Left ventricle myocardium inferior (tissue), 1 donor: ENCODE data around the gene NATD1. TPM values are rescaled to one million over a fixed set of nuclear protein-coding genes. Genes with fewer than 3 reads are reported as not detected.

Source experiments
- DNase-seq: peaks from one replicate; pipeline ENCODE4 v3.0.0-alpha.2; 2020
- H3K27ac ChIP-seq: fragments of 200-600 bp; replicated peaks from 2 replicates; pipeline ENCODE4 v1.8.0; 2021
- H3K27me3 ChIP-seq: fragments of 200-600 bp; 2 replicates; pipeline ENCODE4 v1.8.0; 2021; ENCODE audit warnings: low read depth
- H3K36me3 ChIP-seq: fragments of 200-600 bp; 2 replicates; pipeline ENCODE4 v1.8.0; 2021
- H3K4me1 ChIP-seq: fragments of 200-600 bp; 2 replicates; pipeline ENCODE4 v1.8.0; 2021
- H3K4me3 ChIP-seq: fragments of 200-600 bp; 2 replicates; pipeline ENCODE4 v1.8.0; 2021; ENCODE audit warnings: mild to moderate bottlenecking, moderate library complexity
- H3K9me3 ChIP-seq: fragments of 200-600 bp; replicated peaks from 2 replicates; pipeline ENCODE4 v1.8.0; 2021
- intact Hi-C: fragments of 100-400 bp; cut with micrococcal nuclease; formaldehyde crosslinking; loops from one replicate; pipeline ENCODE4 v1.11.0; 2022
- total RNA-seq: library from RNA; stranded (reverse); fragmentation: NEBNext Ultra II Directional; extraction: Animal tissue kit (Norgen Biotek cat#: 25700); gene quantifications from one replicate; pipeline ENCODE4 v1.2.1, GENCODE V29; 2021
- TF ChIP-seq, protein P1 (sequence below): fragments of 200-600 bp; IDR thresholded peaks from 2 replicates; pipeline ENCODE4 v1.8.0; 2021; ENCODE audit warnings: antibody characterized with exemption, mild to moderate bottlenecking, borderline replicate concordance
- donor health status: DM: no; HTN: yes; CAD: no; lungs with severe emphysema.

NATD1 gene
- total RNA-seq, 1 donor from 2014 or later: 17.7 TPM

DNA sequence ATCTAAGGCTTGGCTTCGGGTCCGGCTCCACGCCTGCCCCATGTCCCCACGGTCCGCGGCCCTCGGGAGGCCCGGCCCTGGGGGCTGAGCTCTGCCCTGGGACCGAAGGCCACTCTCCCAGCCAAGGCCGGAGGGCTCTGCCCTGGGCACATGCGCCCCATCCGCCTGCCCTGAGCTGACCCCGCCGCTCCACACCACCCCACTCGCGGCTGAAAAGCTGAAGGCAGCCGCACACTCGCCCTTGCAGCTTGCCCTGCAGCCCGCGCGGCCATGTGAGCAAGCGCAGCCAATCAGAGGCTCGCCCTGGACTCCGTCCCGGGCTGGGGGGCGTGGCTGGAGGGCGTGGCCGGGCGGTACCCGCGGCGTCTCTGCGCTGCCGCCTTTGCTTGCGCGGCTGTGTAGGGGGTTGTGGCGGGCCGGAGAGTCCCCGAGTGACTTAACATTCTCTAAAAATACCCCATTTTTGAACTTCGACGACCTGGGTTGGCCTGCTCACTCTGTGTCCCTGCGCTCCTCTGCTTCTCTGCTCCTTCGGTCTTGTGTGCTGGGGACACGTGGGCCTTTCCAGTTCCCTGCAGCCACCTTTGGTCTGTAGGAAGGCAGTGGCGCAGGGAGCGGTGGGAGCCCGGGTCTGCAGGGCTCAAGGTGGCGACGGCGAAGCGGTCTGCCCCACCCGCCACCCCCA, 22.5 kb upstream of the NATD1 start:
- Histone ChIP-seq H3K4me1 (peaks cover 28% of the 10 kb centered on the region), H3K27ac (peak overlapping the region; percentile 84), H3K36me3 (no peaks in the 10 kb centered on the region), H3K27me3 (no peaks in the 10 kb centered on the region), H3K9me3 (no peaks in the 10 kb centered on the region), H3K4me3 (peak overlapping the region; percentile 72)
- TF ChIP-seq, protein P1, sequence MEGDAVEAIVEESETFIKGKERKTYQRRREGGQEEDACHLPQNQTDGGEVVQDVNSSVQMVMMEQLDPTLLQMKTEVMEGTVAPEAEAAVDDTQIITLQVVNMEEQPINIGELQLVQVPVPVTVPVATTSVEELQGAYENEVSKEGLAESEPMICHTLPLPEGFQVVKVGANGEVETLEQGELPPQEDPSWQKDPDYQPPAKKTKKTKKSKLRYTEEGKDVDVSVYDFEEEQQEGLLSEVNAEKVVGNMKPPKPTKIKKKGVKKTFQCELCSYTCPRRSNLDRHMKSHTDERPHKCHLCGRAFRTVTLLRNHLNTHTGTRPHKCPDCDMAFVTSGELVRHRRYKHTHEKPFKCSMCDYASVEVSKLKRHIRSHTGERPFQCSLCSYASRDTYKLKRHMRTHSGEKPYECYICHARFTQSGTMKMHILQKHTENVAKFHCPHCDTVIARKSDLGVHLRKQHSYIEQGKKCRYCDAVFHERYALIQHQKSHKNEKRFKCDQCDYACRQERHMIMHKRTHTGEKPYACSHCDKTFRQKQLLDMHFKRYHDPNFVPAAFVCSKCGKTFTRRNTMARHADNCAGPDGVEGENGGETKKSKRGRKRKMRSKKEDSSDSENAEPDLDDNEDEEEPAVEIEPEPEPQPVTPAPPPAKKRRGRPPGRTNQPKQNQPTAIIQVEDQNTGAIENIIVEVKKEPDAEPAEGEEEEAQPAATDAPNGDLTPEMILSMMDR: peak; percentile 34
- peak; percentile 95 for DNase-seq
- intact Hi-C loops: no loop called here

DNA sequence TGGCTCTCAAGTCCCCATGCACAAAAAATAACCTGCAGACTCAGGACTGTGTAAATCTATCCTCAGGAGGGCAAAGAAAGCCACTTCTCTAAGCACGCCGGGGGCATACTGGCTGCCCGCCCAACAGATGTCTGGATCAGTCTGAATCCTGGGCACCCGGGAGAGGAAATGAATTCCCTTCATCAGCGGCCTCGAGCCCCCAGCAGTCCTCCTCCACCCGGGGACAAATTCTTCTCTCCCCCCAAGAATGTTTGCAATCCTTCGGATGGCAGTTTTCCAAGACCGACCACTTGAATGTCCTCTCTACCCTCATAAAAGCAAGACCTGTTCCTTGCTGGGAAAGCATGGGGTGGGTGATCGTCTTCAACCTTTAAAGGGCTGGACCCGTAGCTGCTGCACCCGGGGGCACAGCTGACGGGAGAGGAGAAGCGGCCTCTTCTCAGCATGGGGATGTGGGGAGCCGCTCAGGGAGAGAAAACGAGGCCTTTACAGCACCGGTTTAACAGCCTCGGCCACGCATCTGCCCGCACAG, 21.9 kb upstream of the NATD1 start:
- Histone ChIP-seq H3K4me1 (peaks cover 25% of the 10 kb centered on the region), H3K36me3 (no peaks in the 10 kb centered on the region), H3K27ac (peak overlapping the region; percentile 84), H3K27me3 (no peaks in the 10 kb centered on the region), H3K9me3 (no peaks in the 10 kb centered on the region), H3K4me3 (peak overlapping the region; percentile 72)
- no peak for DNase-seq
- TF ChIP-seq, protein P1: no peak
- intact Hi-C loops: no loop called here

DNA sequence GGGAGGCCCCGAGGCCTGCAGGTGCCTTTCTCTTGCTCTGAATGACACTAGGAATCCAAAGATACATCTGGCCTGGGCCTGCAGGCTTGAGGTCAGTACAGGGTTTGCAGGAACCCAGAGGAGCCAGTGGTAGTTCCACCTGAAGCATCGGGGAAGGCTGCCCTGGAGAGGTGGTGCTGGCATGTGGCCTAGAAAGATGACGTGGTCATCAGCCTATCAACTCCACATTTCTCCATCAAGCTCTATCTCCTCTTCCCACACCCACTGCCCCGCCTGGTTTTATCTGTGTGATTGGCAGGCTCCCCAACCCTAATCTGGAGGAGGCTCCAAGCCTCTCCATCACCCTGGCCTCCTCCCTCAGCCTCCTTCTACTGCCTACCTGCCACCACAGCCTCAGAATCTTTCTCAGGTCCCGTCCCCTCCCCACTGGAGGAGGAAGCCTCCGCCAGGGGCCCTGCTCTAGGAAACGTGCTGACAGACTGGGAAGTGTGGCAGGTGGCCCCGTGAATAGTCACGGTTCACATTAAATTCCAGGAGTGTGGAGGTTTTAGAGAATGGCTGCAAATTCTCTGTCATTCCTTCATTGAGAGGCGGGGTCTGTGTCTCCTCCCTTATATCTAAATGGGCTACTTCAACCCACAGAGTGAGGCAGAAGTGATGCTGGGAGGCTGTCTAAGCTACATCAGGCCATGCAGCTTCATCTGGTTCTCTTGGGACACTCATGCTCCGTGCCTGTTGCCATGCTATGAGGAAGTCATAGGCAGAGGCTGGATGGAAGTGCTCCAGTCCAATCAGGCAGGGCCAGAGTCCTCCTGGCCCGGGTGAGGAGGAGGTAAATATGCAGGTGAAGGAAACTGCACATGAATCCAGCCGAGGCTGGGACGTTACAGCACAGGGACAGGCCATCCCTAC, 19.9 kb upstream of the NATD1 start:
- peaks cover 18% of the 10 kb centered on the region for H3K4me1 ChIP-seq
- H3K27me3 ChIP-seq: no peaks in the 10 kb centered on the region
- H3K36me3 ChIP-seq: no peaks in the 10 kb centered on the region
- TF ChIP-seq, protein P1: no peak
- DNase-seq: no peak
- intact Hi-C loops: no loop called here
- H3K9me3 ChIP-seq: no peaks in the 10 kb centered on the region
- no peak overlapping the region for H3K4me3 ChIP-seq
- H3K27ac ChIP-seq: no peak overlapping the region

DNA sequence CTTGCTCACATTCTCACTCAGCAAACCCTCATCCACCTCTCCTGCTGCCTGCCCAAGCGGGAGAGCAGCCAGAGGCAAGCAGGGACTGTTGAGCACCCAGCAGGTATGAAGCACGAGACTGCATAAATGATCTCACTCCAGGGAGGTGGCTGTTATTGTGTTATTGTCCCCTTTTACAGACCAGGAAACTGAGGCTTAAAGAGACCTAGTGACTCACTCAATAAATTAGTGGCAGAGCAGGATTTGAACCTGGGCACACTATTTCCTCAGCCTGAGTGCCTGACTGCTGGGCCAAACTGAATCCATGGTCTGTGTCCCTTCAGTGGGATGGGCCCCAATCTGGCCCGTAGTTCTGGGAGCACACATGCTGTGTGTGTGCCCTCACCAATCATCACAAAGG, 19.0 kb upstream of the NATD1 start:
- Histone ChIP-seq H3K4me1 (peaks cover 18% of the 10 kb centered on the region), H3K9me3 (no peaks in the 10 kb centered on the region), H3K27ac (no peak overlapping the region), H3K4me3 (no peak overlapping the region), H3K36me3 (no peaks in the 10 kb centered on the region), H3K27me3 (no peaks in the 10 kb centered on the region)
- TF ChIP-seq, protein P1: no peak
- no peak for DNase-seq
- intact Hi-C loops: no loop called here

DNA sequence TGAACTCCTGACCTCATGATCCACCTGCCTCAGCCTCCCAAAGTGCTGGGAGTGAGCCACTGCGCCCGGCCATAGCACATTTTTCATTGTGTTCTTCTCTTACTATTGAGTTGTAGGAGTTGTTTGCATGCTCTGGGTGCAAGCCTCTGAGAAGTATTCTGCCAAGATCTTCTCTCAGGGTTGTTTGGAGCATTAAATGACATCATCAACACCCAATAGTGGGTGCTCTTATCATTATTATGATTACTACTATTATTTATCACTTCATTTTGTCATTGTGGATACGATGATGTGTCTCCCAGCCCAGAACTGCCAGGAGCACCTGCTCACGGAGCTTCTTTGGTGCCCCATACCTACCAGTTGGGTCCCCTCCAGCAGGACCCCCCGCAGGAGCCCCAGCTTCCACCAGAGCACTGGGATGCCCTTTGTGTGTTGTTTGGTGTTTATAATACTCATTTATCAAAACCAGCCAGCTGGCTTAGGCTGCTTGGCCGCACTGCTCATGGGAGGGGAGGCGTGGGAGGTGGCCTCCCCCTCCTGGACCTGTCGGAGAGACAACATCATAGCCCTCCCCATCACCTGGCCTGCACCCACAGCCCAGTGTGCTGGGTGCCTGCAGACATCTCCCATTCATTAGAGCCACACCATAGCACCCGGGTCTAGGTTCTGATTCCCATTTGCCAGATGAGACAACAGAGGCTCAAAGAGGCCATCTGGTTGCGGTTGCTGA, 18.4 kb upstream of the NATD1 start:
- Histone ChIP-seq H3K4me3 (no peak overlapping the region), H3K36me3 (no peaks in the 10 kb centered on the region), H3K9me3 (no peaks in the 10 kb centered on the region), H3K4me1 (peaks cover 18% of the 10 kb centered on the region), H3K27me3 (no peaks in the 10 kb centered on the region), H3K27ac (no peak overlapping the region)
- intact Hi-C loops: no loop called here
- no peak for DNase-seq
- TF ChIP-seq, protein P1: no peak
